ENCODE measurements around the gene RCCD1. TPM values are rescaled to one million over a fixed set of nuclear protein-coding genes. Genes with fewer than 3 reads are reported as not detected.

The RCCD1 gene
- total RNA-seq, 1 experiment from 2014 or later: 22.8 TPM

- peak overlapping the region in 1 of 2 experiments; percentile 29; a peak in 1 of 5 replicates for H3K4me3 Mint-ChIP-seq
- Histone ChIP-seq H3K18ac (ENCODE audit: insufficient read length, low read depth, low read length) (no peak overlapping the region), H3K79me2 (ENCODE audit: insufficient read depth, low read length) (no peaks in the 10 kb centered on the region), H3K9me3 (ENCODE audit: control insufficient read depth, low read depth, low read length) (no peaks in the 10 kb centered on the region), H2BK5ac (ENCODE audit: insufficient read length, low read length) (no peak overlapping the region), H3K23me2 (ENCODE audit: insufficient read length, low read depth, low read length, poor library complexity, severe bottlenecking) (peaks cover 18% of the 10 kb centered on the region), H2BK20ac (ENCODE audit: low read depth, low read length, poor library complexity, severe bottlenecking) (no peak overlapping the region), H3K4me2 (ENCODE audit: insufficient read depth, insufficient read length, low read length) (no peak overlapping the region), H3K23ac (ENCODE audit: insufficient read length, low read depth, low read length) (no peak overlapping the region), H4K5ac (ENCODE audit: insufficient read length, low read depth, low read length) (no peak overlapping the region), H3K56ac (ENCODE audit: insufficient read length, low read depth, low read length) (no peak overlapping the region), H3K27me3 (ENCODE audit: insufficient read depth, low read length) (no peaks in the 10 kb centered on the region), H4K20me1 (ENCODE audit: control insufficient read depth, insufficient read depth, insufficient read length) (peaks cover 3% of the 10 kb centered on the region), H3K9ac (ENCODE audit: extremely low read depth, insufficient read length, low read length) (no peak overlapping the region), H4K8ac (replicated peaks; ENCODE audit: insufficient read length, low read depth, low read length) (no peak overlapping the region), H2AK5ac (ENCODE audit: insufficient read length, low read length) (no peak overlapping the region), H3K79me1 (ENCODE audit: insufficient read depth, low read depth, low read length, poor library complexity, severe bottlenecking) (no peaks in the 10 kb centered on the region), H3T11ph (ENCODE audit: low read length) (no peak overlapping the region), H2BK15ac (ENCODE audit: low read depth, low read length) (no peak overlapping the region), H3K4me1 (ENCODE audit: insufficient read depth, low read length) (peaks cover 7% of the 10 kb centered on the region; the same call in 1 of the 2 replicates), H2AFZ (ENCODE audit: low read length) (no peak overlapping the region), H2BK12ac (ENCODE audit: insufficient read length, low read depth, low read length) (no peak overlapping the region), H3K27ac (ENCODE audit: insufficient read length, low read depth, low read length) (no peak overlapping the region), H3K4ac (ENCODE audit: low read depth, low read length) (no peak overlapping the region), H3K14ac (ENCODE audit: insufficient read depth, low read length) (no peak overlapping the region), H4K91ac (ENCODE audit: insufficient read length, low read depth, low read length) (no peak overlapping the region), H2BK120ac (ENCODE audit: low read depth, low read length, poor library complexity, severe bottlenecking) (no peak overlapping the region)
- H3K9me3 Mint-ChIP-seq: no peaks in the 10 kb centered on the region
- H3K27me3 Mint-ChIP-seq (ENCODE audit: low read depth): no peaks in the 10 kb centered on the region
- no CpG with 5 or more reads among the region's 14 CpGs for WGBS (ENCODE audit: extremely low coverage, insufficient read length, low lambda C conversion rate)
- peak overlapping the region in 1 of 3 experiments; percentile 22; a peak in 1 of 7 replicates for H3K27ac Mint-ChIP-seq
- peaks cover 15 to 16% of the 10 kb centered on the region in 2 experiments for H3K4me1 Mint-ChIP-seq
- DNase-seq: no peak
- TF ChIP-seq CTCF (conservative IDR thresholded peaks at IDR 0.05): no peak
- peaks cover 20 to 55% (median 54%) of the 10 kb centered on the region in 3 experiments; a peak in 6 of 7 replicates for H3K36me3 Mint-ChIP-seq (ENCODE audit: insufficient read depth in 1 of 3, low read depth in 3 of 3)
Observed at GRCh38 chr15:90952901-90953677, 1.6 kb upstream of the RCCD1 start.

Measured in H9 (cell line).